ENCODE results near the gene ACTA2.

DNA sequence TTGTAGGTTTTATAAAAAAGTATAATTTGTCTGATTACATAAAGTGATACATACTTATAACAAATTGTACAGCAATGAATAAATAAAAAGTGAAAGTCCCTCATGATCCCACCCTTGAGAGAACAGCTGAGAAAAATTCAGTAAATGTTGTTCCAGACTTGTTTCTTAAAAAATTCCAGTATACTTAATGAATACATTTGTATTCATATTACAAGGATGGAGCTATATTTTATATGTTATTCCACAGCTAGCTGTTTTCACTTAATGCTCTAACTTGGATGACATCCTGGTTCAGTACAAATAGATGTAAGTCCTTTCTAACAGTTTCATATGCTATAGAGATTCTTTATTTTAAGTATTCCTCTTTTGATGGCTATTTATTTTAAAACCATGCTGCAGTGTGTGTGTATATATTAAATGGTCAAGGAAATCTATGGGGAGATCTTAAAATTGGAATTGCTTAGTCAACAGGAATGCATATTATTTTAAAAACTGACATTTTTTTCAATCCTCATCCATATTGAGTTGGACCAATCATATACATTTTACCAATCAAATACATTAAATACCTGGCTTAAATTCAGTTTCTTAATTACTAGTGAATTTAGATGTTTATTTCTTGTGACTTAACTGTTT, 63.6 kb downstream of the ACTA2 start:
- TF ChIP-seq, protein P1, sequence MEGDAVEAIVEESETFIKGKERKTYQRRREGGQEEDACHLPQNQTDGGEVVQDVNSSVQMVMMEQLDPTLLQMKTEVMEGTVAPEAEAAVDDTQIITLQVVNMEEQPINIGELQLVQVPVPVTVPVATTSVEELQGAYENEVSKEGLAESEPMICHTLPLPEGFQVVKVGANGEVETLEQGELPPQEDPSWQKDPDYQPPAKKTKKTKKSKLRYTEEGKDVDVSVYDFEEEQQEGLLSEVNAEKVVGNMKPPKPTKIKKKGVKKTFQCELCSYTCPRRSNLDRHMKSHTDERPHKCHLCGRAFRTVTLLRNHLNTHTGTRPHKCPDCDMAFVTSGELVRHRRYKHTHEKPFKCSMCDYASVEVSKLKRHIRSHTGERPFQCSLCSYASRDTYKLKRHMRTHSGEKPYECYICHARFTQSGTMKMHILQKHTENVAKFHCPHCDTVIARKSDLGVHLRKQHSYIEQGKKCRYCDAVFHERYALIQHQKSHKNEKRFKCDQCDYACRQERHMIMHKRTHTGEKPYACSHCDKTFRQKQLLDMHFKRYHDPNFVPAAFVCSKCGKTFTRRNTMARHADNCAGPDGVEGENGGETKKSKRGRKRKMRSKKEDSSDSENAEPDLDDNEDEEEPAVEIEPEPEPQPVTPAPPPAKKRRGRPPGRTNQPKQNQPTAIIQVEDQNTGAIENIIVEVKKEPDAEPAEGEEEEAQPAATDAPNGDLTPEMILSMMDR (IDR thresholded peaks at IDR 0.05), result no peak
- no peak for TF ChIP-seq POLR2A (IDR thresholded peaks at IDR 0.05)
